HepG2 (cell line): ENCODE measurements around the gene ABCC5. TPM values are rescaled to one million over a fixed set of nuclear protein-coding genes. Genes with fewer than 3 reads are reported as not detected.

Experiments
- CCDC6 ChIP-seq: sonication (generic); formaldehyde crosslinking; IDR thresholded peaks from 2 replicates; pipeline ENCODE4 v1.8.1; 2022; ENCODE audit warnings: mild to moderate bottlenecking, missing genetic modification reagents, moderate library complexity
- CEBPB ChIP-seq: IDR thresholded peaks from 2 replicates; pipeline ENCODE4 v1.6.1; 2011; ENCODE audit warnings: low read depth, low read length, improper control_type of control experiment, borderline replicate concordance
- E2F2 ChIP-seq: sonication (generic); formaldehyde crosslinking; IDR thresholded peaks from 2 replicates; pipeline ENCODE4 v1.4.0; 2020; ENCODE audit warnings: missing genetic modification reagents, borderline replicate concordance
- EP300 ChIP-seq, 3 experiments: sonication (generic) in 1 of 3; formaldehyde crosslinking in 1 of 3; IDR thresholded peaks; 2 replicates each; pipeline versions ENCODE4 v1.5.1 to v1.6.1; 2011 to 2020; ENCODE audit warnings: low read depth in 2 of 3, low read length in 2 of 3, borderline replicate concordance in 1 of 3, improper control_type of control experiment in 1 of 3, mild to moderate bottlenecking in 1 of 3, missing genetic modification reagents in 1 of 3, moderate library complexity in 1 of 3
- HOXA5 ChIP-seq: sonication (generic); formaldehyde crosslinking; IDR thresholded peaks from 2 replicates; pipeline ENCODE4 v1.4.0; 2020; ENCODE audit warnings: missing genetic modification reagents
- KDM3A ChIP-seq: IDR thresholded peaks from 2 replicates; pipeline ENCODE4 v1.6.1; 2018; ENCODE audit warnings: low read depth, missing compliant biosample characterization
- LCORL ChIP-seq, 2 experiments: fragments of 450-650 bp in 1 of 2; sonication (generic) in 1 of 2; formaldehyde crosslinking in 1 of 2; IDR thresholded peaks; 2 replicates each; pipeline versions ENCODE4 v1.5.0 to v1.6.1; 2017 to 2020; ENCODE audit warnings: antibody characterized with exemption in 1 of 2, missing genetic modification reagents in 1 of 2
- LRRFIP1 ChIP-seq: sonication (generic); formaldehyde crosslinking; conservative IDR thresholded peaks from 2 replicates; pipeline ENCODE4 v1.4.0; 2020; ENCODE audit warnings: missing genetic modification reagents
- MIXL1 ChIP-seq: IDR thresholded peaks from 2 replicates; pipeline ENCODE4 v1.6.1; 2016
- POGK ChIP-seq: sonication (generic); formaldehyde crosslinking; conservative IDR thresholded peaks from 2 replicates; pipeline ENCODE4 v1.8.0; 2022; ENCODE audit warnings: mild to moderate bottlenecking, moderate library complexity, missing genetic modification reagents
- TARDBP ChIP-seq: sonication (generic); formaldehyde crosslinking; IDR thresholded peaks from 2 replicates; pipeline ENCODE4 v1.8.0; 2022; ENCODE audit warnings: mild to moderate bottlenecking, missing genetic modification reagents
- THAP11 ChIP-seq: IDR thresholded peaks from 2 replicates; pipeline ENCODE4 v1.6.1; 2016; ENCODE audit warnings: missing biosample characterization, missing genetic modification reagents
- ZGPAT ChIP-seq: IDR thresholded peaks from 2 replicates; pipeline ENCODE4 v1.6.1; 2016; ENCODE audit warnings: mild to moderate bottlenecking
- ZNF549 ChIP-seq: sonication (generic); formaldehyde crosslinking; IDR thresholded peaks from 2 replicates; pipeline ENCODE4 v1.5.0; 2020; ENCODE audit warnings: missing genetic modification reagents
- ZNF710 ChIP-seq: sonication (generic); formaldehyde crosslinking; IDR thresholded peaks from 2 replicates; pipeline ENCODE4 v1.5.0; 2020; ENCODE audit warnings: mild to moderate bottlenecking, missing genetic modification reagents, borderline replicate concordance
- polyA plus RNA-seq, 8 experiments: library from polyadenylated mRNA; depleted of rRNA in 3 of 8; stranded (reverse) in 7 of 8; unstranded in 1 of 8; fragments of >200 nt; fragmentation: Illumina TruSeq in 4 of 8; extraction: Trizol in 4 of 8; gene quantifications; 2 replicates each; pipeline versions ENCODE4 v1.2.1 to v1.2.3, GENCODE V29; 2011 to 2016; ENCODE audit warnings: low read depth in 4 of 8, missing spikeins in 1 of 8, mixed read lengths in 1 of 8; ENCODE audit not compliant: insufficient read depth in 1 of 8
- total RNA-seq, 5 experiments: library from RNA; depleted of rRNA; stranded (reverse); fragments of >200 nt; fragmentation: Illumina TruSeq; extraction: Trizol; gene quantifications; 2 replicates each; pipeline ENCODE4 v1.2.3, GENCODE V29; 2016; ENCODE audit warnings: low read depth in 1 of 5

ABCC5 gene
- total and polyA plus RNA-seq, 2 of the 13 experiments (the other 11 are each of a cell fraction or from before 2014, with no cell fraction given) = 12.5 to 12.7 TPM

GRCh38 chr3:183911763-183912506, 105.7 kb downstream of the ABCC5 start (continued):
- TF ChIP-seq KDM3A (CRISPR knock-in tag) (0 out of 2 replicates have a peak, but pooled peaks have one; percentile 25), ZNF710 (CRISPR knock-in tag) (peak; percentile 87), TARDBP (CRISPR knock-in tag) (peak; percentile 68), CCDC6 (CRISPR knock-in tag) (0 out of 2 replicates have a peak, but pooled peaks have one; percentile 14), LCORL (IDR thresholded peaks at IDR 0.05) (no peak), LCORL (CRISPR knock-in tag; IDR thresholded peaks at IDR 0.05) (peak; percentile 63; the same call in 1 of the 2 replicates), CEBPB (peak; percentile 97), MIXL1 (CRISPR knock-in tag) (peak; percentile 89), E2F2 (CRISPR knock-in tag) (no peak), HOXA5 (CRISPR knock-in tag) (0 out of 2 replicates have a peak, but pooled peaks have one; percentile 61), ZNF549 (CRISPR knock-in tag) (no peak), POGK (CRISPR knock-in tag) (0 out of 2 replicates have a peak, but pooled peaks have one; percentile 23), LRRFIP1 (no peak), ZGPAT (CRISPR knock-in tag) (peak; percentile 71; the same call in 1 of the 2 replicates), THAP11 (peak; percentile 78), EP300 (IDR thresholded peaks at IDR 0.05; ENCODE audit: low read depth in 2 of 2, low read length in 2 of 2) (peak; percentile 59 to 82; a peak in 3 of 4 replicates), EP300 (CRISPR knock-in tag; IDR thresholded peaks at IDR 0.05; ENCODE audit: borderline replicate concordance) (peak; percentile 80; the same call in 1 of the 2 replicates)
